Stimulated activated CD4-positive, alpha-beta T cell treated with anti-CD3 and anti-CD28 coated beads, Interleukin-15, amount 100 ng/mL, for 48 hours (primary cell): ENCODE data around the gene FOXO3.
"Not testable (repeated sequence)": the region's sequence is repeated elsewhere in the genome, so short reads cannot be mapped to it uniquely, and the experiment has no call there.

Experiments used
- DNase-seq, 2 donors: peaks; one replicate each; pipeline ENCODE4 v3.0.0-alpha.2; 2020; ENCODE audit warnings: low read depth in 2 of 2

Gene FOXO3

GRCh38 chr6:108560463-108561308 lies at the start of gene FOXO3:
FOXO3 (plus strand) TSS chr6:108560917; CDS start chr6:108561209, 292 bp downstream.
- DNase-seq: peak in 1 of 2 donors; percentile 34

- DNase-seq: no peak
Measured at GRCh38 chr6:108518714-108519576, 41.8 kb upstream of the FOXO3 start.

GRCh38 chr6:108521616-108522107 lies 39.1 kb upstream of the FOXO3 start:
- DNase-seq: no peak

- DNase-seq: no peak
Measured at GRCh38 chr6:108523697-108524096, 37.0 kb upstream of the FOXO3 start.

GRCh38 chr6:108524528-108525248 lies 36.0 kb upstream of the FOXO3 start:
- no peak for DNase-seq

- no peak for DNase-seq
Measured at GRCh38 chr6:108526739-108527174, 34.0 kb upstream of the FOXO3 start.

GRCh38 chr6:108528878-108529277 lies 31.8 kb upstream of the FOXO3 start:
- DNase-seq: no peak

GRCh38 chr6:108531332-108531731 lies 29.4 kb upstream of the FOXO3 start:
- no peak for DNase-seq

GRCh38 chr6:108535114-108535742 lies 25.5 kb upstream of the FOXO3 start:
- no peak for DNase-seq

GRCh38 chr6:108535920-108536535 lies 24.7 kb upstream of the FOXO3 start:
- DNase-seq: not testable (repeated sequence)

- DNase-seq: peak in 1 of 2 donors; percentile 49
Measured at GRCh38 chr6:108541843-108542759, 18.6 kb upstream of the FOXO3 start.

GRCh38 chr6:108543175-108543940 lies 17.4 kb upstream of the FOXO3 start:
- DNase-seq: no peak

- DNase-seq: no peak
Measured at GRCh38 chr6:108544606-108545005, 16.1 kb upstream of the FOXO3 start.

GRCh38 chr6:108546079-108547049 lies 14.4 kb upstream of the FOXO3 start:
- no peak for DNase-seq

- DNase-seq: no peak
Measured at GRCh38 chr6:108549241-108549640, 11.5 kb upstream of the FOXO3 start.

GRCh38 chr6:108549741-108550140 lies 11.0 kb upstream of the FOXO3 start:
- DNase-seq: no peak

GRCh38 chr6:108550256-108550655 lies 10.5 kb upstream of the FOXO3 start:
- no peak for DNase-seq
